ENCODE data around the gene PROZ. TPM values are rescaled to one million over a fixed set of nuclear protein-coding genes. Genes with fewer than 3 reads are reported as not detected.

Gene PROZ
- total and polyA plus RNA-seq, 9 of the 15 experiments (the other 6 are each of a cell fraction or from before 2014, with no cell fraction given) = not detected

GRCh38 chr13:113219256-113219940 lies 61.0 kb downstream of the PROZ start (continued):
- no peak for TF ChIP-seq ZNF354B (CRISPR knock-in tag; IDR thresholded peaks at IDR 0.05)
- TF ChIP-seq SOX6 (IDR thresholded peaks at IDR 0.05) = peak; percentile 13; the same call in 1 of the 2 replicates
- peak; percentile 46; the same call in 1 of the 2 replicates for TF ChIP-seq RBFOX2 (IDR thresholded peaks at IDR 0.05; ENCODE audit: low read depth, low read length)
- 0 out of 2 replicates have a peak, but pooled peaks have one; percentile 24 for TF ChIP-seq POLR2G (IDR thresholded peaks at IDR 0.05; ENCODE audit: low read depth, low read length)
- TF ChIP-seq KLF1 (tag; IDR thresholded peaks at IDR 0.05) = no peak
- TF ChIP-seq ZBTB43 (CRISPR knock-in tag; IDR thresholded peaks at IDR 0.05) = no peak
- TF ChIP-seq DLX4 (CRISPR knock-in tag; IDR thresholded peaks at IDR 0.05) = no peak
- TF ChIP-seq EP300 (IDR thresholded peaks at IDR 0.05; ENCODE audit: low read length) = peak; percentile 47; the same call in 1 of the 2 replicates
- no peak for TF ChIP-seq POLR3G (IDR thresholded peaks at IDR 0.05; ENCODE audit: extremely low read depth, insufficient read length, insufficient replicate concordance)
- TF ChIP-seq ZNF740 (CRISPR knock-in tag; IDR thresholded peaks at IDR 0.05) = no peak
- no peak for TF ChIP-seq ZNF740 (tag; IDR thresholded peaks at IDR 0.05)
- no peak for TF ChIP-seq DDX20 (tag; IDR thresholded peaks at IDR 0.05; ENCODE audit: low read depth)
- TF ChIP-seq TCF3 (CRISPR knock-in tag; IDR thresholded peaks at IDR 0.05) = peak; percentile 64
- TF ChIP-seq, protein P1, sequence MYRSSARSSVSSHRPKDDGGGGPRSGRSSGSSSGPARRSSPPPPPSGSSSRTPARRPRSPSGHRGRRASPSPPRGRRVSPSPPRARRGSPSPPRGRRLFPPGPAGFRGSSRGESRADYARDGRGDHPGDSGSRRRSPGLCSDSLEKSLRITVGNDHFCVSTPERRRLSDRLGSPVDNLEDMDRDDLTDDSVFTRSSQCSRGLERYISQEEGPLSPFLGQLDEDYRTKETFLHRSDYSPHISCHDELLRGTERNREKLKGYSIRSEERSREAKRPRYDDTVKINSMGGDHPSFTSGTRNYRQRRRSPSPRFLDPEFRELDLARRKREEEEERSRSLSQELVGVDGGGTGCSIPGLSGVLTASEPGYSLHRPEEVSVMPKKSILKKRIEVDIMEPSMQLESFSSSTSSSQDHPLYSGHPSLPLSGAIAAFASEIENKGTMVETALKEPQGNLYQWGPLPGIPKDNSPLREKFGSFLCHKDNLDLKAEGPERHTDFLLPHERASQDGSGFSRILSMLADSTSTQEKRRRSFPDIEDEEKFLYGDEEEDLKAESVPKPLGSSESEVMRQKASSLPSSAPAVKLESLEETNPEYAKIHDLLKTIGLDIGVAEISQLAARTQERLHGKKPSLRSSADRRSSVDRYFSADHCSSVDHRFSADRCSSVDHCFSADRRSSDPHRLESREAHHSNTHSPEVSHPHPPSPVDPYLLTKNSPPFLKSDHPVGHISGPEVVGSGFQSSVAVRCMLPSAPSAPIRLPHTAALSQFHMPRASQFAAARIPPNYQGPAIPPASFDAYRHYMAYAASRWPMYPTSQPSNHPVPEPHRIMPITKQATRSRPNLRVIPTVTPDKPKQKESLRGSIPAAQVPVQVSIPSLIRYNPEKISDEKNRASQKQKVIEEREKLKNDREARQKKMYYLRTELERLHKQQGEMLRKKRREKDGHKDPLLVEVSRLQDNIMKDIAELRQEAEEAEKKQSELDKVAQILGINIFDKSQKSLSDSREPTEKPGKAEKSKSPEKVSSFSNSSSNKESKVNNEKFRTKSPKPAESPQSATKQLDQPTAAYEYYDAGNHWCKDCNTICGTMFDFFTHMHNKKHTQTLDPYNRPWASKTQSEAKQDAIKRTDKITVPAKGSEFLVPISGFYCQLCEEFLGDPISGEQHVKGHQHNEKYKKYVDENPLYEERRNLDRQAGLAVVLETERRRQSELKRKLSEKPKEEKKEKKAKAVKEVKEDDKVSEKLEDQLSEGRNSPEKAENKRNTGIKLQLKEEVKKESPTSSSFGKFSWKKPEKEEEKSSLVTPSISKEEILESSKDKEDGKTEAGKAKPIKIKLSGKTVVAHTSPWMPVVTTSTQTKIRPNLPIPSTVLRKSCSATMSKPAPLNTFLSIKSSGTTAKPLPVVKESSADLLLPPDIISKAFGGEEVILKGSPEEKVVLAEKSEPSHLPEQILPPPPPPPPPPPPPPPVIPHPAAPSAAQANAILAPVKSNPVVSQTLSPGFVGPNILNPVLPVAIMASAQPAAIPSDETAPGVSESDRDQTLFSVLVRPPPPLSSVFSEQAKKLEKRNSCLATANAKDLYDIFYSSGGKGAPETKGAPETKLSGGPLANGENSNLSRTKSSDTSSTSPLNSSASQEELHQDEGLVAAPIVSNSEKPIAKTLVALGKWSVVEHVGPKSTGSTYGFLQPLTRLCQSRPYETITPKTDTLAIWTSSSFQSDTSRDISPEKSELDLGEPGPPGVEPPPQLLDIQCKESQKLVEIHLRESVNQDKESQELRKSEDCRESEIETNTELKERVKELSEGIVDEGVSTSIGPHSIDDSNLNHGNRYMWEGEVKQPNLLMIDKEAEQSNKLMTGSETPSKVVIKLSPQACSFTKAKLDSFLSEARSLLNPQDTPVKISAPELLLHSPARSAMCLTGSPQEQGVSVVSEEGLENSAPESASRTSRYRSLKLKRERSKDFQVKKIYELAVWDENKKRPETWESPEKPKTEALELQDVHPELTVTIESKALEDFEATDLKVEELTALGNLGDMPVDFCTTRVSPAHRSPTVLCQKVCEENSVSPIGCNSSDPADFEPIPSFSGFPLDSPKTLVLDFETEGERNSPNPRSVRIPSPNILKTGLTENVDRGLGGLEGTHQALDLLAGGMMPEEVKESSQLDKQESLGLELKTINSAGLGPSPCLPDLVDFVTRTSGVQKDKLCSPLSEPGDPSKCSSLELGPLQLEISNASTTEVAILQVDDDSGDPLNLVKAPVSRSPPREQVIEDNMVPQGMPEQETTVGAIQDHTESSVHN (IDR thresholded peaks at IDR 0.05; ENCODE audit: borderline replicate concordance in 1 of 2, low read depth in 1 of 2) = peak in 1 of 2 experiments; percentile 28; a peak in 1 of 4 replicates
- no peak for TF ChIP-seq DACH1 (IDR thresholded peaks at IDR 0.05; ENCODE audit: partially characterized antibody)
- TF ChIP-seq ETV1 (tag; conservative IDR thresholded peaks at IDR 0.05; ENCODE audit: low read depth) = no peak
- TF ChIP-seq ESRRA (IDR thresholded peaks at IDR 0.05; ENCODE audit: borderline replicate concordance, low read depth) = peak; percentile 49; the same call in 1 of the 2 replicates

Measured in K562 (cell line).